MG63 (cell line): ENCODE measurements around the gene HOTAIR. TPM values are rescaled to one million over a fixed set of nuclear protein-coding genes. Genes with fewer than 3 reads are reported as not detected.
A peak's percentile ranks its signal among the peaks of the same experiment; 100 is the strongest.

Experiments used
- DNase-seq: peaks from one replicate; pipeline ENCODE4 v3.0.0-alpha.2; 2020
- H3K27me3 ChIP-seq: fragments of 250-450 bp; sonication (Bioruptor Pico); 2 replicates; pipeline ENCODE4 v1.5.1; 2020; ENCODE audit warnings: mild to moderate bottlenecking, moderate library complexity
- H3K36me3 ChIP-seq: fragments of 250-450 bp; sonication (Bioruptor Pico); 2 replicates; pipeline ENCODE4 v1.5.1; 2020; ENCODE audit warnings: mild to moderate bottlenecking, moderate library complexity
- H3K4me3 ChIP-seq: fragments of 250-450 bp; sonication (Bioruptor Pico); 2 replicates; pipeline ENCODE4 v1.5.1; 2020; ENCODE audit warnings: mild to moderate bottlenecking, moderate library complexity
- H3K9me3 ChIP-seq: fragments of 250-450 bp; sonication (Bioruptor Pico); 2 replicates; pipeline ENCODE4 v1.5.1; 2020; ENCODE audit warnings: mild to moderate bottlenecking, moderate library complexity
- total RNA-seq: library from RNA; depleted of rRNA; stranded (reverse); fragments of >200 nt; shearing (Covaris generic); gene quantifications from 2 replicates; pipeline ENCODE4 v1.2.3, GENCODE V29; 2014; ENCODE audit warnings: low replicate concordance

The HOTAIR gene
- total RNA-seq, 1 experiment from 2014 or later = 4.2 TPM

DNA sequence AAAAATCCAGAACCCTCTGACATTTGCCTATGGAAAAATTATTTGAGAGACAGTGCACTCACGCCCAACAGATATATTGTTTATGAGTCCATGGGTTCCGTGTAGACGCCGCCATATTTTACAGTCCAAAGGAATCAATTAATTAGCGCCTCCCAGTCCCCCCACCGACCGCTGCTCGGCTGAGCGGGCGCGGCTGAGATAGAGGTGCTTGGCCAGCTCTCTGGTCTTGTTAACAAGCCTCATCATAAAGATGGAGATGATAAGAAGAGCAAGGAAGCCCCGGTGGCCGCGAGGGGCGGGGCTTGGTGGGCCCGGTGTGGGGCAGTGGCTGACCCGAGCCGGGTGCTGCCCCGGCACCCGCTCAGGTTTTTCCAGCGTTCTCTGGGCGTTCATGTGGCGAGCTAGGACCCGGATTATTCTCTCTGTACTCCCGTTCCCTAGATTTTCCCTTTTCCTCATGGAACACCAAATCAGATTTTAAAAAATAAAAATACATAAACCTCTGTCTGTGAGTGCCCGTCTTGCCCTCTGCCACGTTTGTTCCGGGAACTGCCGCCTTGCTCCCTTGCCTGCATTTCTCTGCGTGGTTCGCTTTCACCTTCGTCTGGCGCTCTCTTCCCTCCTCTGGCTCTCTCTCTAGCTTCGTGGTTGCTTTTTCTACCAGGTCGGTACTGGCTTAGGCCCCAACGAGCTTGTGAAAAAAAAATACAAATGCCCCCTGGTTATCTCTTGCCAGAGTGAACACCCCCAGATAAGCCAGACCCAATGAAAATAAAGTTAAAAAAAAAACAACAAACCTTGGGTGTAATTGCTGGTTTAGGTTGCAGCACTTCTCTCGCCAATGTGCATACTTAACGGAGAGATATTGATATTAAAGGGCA is 11.1 kb downstream of the HOTAIR start:
- Histone ChIP-seq H3K4me3 (no peak overlapping the region), H3K9me3 (no peaks in the 10 kb centered on the region), H3K27me3 (no peaks in the 10 kb centered on the region), H3K36me3 (no peaks in the 10 kb centered on the region)
- DNase-seq = no peak

DNA sequence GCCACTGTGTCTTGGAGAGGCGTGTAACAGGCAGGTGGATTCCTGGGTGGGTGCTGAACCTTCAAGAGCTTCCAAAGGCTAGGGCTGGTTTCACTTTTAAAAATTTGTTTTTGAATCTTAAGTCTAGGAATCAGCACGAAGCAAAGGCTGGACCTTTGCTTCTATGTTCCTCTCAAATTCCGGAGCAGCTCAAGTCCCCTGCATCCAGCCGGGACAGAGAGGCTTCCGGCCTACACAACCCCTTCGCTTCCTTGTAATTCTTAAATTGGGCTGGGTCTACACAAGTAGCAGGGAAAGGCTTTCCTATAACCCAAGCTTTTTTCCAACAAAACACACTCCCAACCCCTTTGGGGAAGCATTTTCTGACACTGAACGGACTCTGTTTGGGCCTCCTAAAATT is 11.7 kb downstream of the HOTAIR start:
- H3K36me3 ChIP-seq = no peaks in the 10 kb centered on the region
- H3K9me3 ChIP-seq = no peaks in the 10 kb centered on the region
- DNase-seq = no peak
- H3K4me3 ChIP-seq = no peak overlapping the region
- no peaks in the 10 kb centered on the region for H3K27me3 ChIP-seq

DNA sequence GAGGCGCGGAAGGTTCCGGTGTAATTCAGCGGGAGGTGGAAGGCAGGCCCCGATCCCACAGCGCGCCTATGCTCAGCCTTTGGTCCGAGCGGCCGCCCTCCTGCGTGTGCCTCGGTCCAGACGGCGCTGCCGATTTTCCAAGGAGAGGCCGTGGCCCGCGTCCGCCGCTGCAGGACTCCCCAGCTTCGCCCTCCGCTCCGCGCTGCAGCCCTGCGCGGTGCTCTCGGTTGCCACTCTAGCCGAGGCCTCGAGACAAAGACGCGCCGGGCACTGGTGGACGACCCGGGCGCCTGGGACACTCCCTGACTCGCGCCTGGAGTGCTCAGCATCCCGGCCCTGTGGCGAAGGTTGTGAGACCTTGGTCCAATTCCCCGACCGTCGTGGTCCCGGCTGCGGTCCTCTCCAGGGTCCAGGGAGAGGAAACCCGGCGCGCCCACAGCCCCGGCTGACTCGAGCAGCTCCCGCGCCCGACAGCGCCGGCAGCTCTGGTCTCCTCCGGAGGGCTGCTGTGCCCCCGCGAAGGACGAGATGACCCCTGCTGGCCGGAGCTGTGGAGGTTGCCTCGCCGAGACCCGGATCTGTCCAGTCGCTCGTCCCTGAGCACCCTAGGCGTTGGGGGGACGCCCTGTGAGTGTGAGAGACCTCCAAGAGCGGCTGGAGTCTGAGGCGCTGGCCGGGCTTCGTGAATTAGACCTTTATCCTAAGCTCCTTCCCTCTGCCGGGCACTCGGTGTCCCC is 13.6 kb downstream of the HOTAIR start:
- no peaks in the 10 kb centered on the region for H3K9me3 ChIP-seq
- H3K27me3 ChIP-seq = no peaks in the 10 kb centered on the region
- DNase-seq = no peak
- H3K4me3 ChIP-seq = no peak overlapping the region
- no peaks in the 10 kb centered on the region for H3K36me3 ChIP-seq

DNA sequence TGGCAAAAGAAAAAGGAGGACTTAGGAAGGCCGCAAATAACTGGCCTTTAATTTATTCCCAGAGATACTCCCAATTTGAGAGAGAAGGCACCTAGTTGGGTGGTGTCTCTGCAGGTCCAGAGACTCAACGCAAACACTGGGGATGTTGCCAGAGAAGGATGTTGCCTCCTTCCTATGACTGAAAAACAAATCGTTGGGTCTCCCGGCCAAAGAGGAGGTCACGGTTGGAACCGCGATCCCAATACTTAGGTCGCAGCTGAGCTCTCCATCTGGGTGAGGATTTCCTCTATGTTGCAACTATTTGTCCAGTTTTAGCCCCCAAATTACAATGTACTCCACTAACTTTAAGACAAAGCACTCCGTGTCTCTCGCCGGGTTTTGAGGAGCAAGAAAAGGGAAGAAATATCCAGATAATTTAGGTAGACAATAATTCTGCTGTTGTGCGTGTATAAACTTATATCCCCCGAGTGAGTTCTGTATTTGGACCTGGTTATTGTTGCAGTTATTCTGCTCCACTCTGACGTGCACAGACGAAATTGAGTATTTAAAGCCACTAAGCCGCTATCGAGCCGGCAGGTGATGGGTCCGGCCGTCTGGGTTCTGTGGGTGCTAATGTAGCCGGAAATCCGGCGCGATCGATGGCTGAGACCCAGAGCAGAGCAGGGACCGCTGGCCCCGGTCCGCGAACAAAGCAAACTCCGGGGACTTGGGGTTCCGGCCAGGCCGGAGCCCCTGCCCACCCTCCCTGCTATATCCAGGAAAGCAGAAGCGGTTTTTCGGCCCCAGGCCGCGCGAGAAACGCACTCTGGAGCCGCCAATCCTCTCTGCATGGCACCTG is 14.3 kb downstream of the HOTAIR start:
- Histone ChIP-seq H3K36me3 (no peaks in the 10 kb centered on the region), H3K9me3 (no peaks in the 10 kb centered on the region), H3K4me3 (no peak overlapping the region), H3K27me3 (no peaks in the 10 kb centered on the region)
- no peak for DNase-seq

DNA sequence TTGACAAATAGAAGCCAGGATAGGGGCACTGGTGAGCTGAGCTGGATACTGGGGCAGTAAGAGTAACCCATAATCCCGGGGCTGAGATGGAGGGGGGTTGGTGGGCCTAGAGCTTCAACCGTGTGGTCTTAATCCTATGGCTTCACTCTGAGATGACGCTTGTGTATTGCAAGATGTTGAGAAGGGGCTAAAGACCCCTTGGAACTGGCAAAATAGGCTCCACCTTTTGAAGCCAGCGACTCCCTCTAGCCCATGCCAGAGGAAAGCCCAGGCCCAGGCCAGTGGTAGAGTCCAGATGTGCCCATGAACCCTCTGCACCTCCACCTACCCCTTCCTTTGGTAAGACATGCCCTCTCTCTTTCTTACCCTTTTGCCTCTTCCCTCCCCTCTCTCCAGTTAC is 15.4 kb downstream of the HOTAIR start:
- no peak for DNase-seq
- no peak overlapping the region for H3K4me3 ChIP-seq
- H3K27me3 ChIP-seq = no peaks in the 10 kb centered on the region
- H3K9me3 ChIP-seq = no peaks in the 10 kb centered on the region
- no peaks in the 10 kb centered on the region for H3K36me3 ChIP-seq

DNA sequence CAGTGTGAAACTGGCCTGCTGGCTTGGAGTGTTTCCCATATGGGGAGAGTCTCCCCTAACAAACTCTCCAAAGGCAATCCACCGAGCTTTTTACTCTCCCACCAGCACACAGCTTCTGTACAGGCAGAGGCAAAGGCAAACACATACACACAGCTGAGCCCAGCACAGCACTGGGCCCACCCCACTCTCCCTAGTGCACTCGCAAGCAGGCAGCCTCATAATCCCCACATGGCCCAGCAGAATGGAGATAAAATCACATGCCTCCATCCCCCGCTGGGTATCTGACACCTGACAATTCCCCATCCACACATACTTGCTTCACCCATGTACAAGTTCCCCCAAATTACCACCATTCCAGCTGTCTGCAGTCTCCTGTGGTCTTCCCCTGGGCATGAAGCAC is 16.6 kb downstream of the HOTAIR start:
- H3K36me3 ChIP-seq = no peaks in the 10 kb centered on the region
- H3K27me3 ChIP-seq = no peaks in the 10 kb centered on the region
- H3K9me3 ChIP-seq = no peaks in the 10 kb centered on the region
- DNase-seq = no peak
- no peak overlapping the region for H3K4me3 ChIP-seq

DNA sequence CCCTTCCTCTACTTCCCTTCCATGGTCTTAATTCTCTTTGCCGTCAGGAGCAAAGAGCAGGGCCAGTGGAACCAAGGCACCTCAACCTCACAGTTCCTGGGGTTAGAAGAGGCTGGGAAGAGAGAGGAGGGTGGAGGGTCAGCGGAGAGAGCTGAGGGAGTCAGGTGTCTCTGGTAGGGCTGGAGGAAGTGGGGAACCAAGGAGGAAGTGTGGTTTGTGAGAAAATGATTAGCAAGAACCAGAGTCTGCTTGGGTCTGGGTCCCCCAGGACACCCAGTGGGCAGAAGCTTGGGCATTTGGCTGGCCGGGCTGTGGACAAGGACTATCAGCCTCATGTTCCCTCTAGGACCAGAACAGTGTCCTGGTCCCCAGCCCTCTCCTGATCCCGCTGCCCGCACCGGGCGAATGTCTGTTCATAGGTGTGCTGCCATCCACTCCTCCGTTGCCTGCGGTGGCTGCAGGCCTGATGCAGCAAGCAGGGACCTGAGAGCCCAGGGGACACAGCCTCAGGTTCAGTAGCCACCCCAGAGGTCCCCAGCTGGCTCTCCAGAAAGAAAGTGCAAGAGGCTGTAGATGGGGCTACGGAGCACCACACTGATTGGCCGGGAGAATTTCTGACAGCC is 17.7 kb downstream of the HOTAIR start:
- no peaks in the 10 kb centered on the region for H3K27me3 ChIP-seq
- H3K36me3 ChIP-seq = no peaks in the 10 kb centered on the region
- no peak for DNase-seq
- H3K9me3 ChIP-seq = no peaks in the 10 kb centered on the region
- no peak overlapping the region for H3K4me3 ChIP-seq

DNA sequence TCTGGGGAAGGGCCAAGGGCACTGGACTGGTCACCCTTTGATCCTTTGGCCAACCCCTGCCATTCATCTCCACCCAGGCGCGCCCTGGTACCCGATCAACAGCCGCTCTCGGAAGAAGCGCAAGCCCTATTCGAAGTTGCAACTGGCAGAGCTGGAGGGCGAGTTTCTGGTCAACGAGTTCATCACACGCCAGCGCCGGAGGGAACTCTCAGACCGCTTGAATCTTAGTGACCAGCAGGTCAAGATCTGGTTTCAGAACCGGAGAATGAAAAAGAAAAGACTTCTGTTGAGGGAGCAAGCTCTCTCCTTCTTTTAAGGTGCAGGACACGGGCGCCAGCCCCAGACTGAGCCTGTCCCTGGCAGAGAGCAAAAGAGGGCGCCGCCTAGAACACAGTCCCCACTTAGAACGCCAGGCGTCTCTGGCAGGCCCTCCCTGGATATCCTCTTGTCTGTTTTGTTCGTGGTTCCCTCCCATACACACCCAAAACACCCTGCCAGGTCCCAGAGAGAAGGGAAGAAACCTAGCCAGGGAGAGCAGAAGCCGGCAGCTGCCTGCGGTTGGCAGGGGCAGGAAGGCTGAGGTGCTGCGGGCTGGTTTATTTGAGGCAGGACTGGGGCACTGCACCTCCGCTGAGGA is 18.4 kb downstream of the HOTAIR start:
- H3K9me3 ChIP-seq = no peaks in the 10 kb centered on the region
- H3K36me3 ChIP-seq = no peaks in the 10 kb centered on the region
- no peaks in the 10 kb centered on the region for H3K27me3 ChIP-seq
- DNase-seq = peak; percentile 24
- no peak overlapping the region for H3K4me3 ChIP-seq

DNA sequence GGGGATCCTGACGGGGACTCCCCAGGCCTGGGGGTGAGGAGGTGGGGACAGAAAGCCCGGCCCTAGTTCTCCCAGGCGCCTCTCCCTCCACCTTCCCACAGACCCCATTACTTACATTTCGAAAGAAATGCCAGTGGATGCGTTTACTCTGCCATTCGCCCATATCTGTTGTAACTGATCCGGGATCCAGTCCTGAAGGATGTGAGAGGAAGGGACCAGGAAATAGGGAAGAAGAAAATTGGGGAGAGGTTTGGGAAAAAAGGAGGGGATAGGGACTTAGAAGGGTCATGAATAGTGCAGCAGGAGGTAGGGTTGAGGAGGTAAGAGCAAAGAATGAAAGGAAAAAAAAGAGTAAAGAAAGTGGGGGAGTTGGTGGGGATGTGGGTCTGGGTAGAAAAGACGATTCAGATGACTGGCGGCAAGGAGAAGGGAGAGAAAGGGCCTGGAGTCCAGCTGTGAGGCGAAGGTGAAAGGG is 18.9 kb downstream of the HOTAIR start:
- peak overlapping the region; percentile 57 for H3K4me3 ChIP-seq
- H3K36me3 ChIP-seq = no peaks in the 10 kb centered on the region
- no peak for DNase-seq
- no peaks in the 10 kb centered on the region for H3K9me3 ChIP-seq
- H3K27me3 ChIP-seq = no peaks in the 10 kb centered on the region

DNA sequence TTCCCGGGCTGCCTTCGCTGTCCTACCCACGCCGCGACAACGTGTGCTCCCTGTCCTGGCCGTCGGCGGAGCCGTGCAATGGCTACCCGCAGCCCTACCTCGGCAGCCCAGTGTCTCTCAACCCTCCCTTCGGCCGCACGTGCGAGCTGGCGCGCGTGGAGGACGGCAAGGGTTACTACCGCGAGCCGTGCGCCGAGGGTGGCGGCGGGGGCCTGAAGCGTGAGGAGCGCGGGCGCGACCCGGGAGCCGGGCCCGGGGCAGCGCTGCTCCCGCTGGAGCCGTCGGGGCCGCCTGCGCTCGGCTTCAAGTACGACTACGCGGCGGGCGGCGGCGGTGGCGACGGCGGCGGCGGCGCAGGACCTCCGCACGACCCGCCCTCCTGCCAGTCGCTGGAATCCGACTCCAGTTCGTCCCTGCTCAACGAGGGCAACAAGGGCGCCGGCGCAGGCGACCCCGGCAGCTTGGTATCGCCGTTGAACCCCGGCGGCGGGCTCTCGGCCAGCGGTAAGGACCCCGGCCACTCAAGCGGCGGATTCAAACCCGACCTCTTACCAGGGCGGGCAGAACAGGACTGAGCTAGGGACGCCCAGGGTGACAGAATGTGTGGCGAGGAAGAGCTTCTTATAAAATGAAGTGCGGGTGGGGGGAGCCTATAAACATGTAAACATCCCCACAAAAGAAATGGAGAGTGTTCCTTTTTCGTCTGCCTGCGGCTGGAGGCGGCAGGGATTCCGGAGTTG is 19.5 kb downstream of the HOTAIR start:
- no peaks in the 10 kb centered on the region for H3K36me3 ChIP-seq
- no peaks in the 10 kb centered on the region for H3K27me3 ChIP-seq
- peak overlapping the region; percentile 57 for H3K4me3 ChIP-seq
- peak; percentile 26 for DNase-seq
- H3K9me3 ChIP-seq = no peaks in the 10 kb centered on the region

DNA sequence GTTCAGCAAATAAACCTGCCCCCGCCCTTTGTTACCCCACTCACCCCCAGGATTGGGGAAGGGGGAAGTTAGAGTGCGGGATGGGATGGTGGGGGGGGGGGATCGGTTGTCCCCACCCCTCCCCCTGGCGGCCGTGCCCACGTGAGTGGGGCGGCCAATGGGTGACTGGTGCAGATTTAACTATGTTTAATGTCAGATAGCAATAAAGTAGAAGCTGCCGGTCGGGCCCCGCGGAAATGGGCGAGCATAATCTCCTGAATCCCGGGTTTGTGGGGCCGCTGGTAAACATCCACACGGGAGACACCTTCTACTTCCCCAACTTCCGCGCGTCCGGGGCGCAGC is 20.1 kb downstream of the HOTAIR start, which contains the start of gene HOXC12:
TSS of gene HOXC12 (plus strand) at position 210 of the 342 bp plus-strand sequence. CDS start at position 237, 27 bp downstream.
- Histone ChIP-seq H3K27me3 (no peaks in the 10 kb centered on the region), H3K36me3 (no peaks in the 10 kb centered on the region), H3K4me3 (peak within 1 kb of the TSS; percentile 57), H3K9me3 (no peaks in the 10 kb centered on the region)
- DNase-seq = peak; percentile 54

DNA sequence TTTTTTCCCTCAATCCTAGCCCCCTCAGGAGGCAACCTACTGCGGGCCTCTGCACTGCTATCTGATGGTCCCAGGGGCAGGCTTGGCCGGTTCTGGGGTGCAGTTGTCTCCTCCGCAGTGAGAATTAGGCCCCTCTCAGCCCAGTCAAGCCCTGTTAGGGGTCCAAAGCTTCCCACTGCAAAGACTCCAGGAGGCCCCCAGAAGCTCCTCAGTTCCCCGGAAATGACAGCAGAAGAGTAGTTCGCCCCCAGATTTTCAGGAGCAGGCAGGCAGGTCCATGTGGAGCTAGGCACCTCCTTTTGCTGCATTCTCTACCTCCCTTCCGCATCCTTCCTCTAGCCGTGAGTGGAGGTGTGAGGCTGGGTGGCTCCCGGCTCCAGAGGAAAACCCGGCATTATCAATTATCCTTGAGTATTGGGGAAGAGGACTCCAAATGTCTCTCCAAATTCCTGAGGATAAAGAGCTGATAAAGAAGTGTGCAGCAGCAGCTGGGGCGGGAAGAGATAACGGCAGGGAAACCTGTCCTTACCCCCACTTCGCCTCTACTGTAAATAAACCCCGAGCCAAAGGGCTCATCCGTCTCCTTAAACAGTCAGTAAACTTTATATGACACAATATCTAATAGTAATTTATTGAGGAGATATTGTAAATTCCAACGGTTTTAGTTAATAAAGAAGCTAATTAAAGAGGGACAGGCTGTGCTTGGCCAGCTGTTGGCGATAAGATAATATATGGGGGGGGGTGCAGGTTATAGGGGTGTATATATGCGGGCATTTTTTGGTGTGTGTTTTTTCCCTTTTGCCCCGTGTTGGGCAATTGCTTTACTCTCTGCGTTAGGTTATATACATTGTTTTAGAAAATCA is 20.7 kb downstream of the HOTAIR start:
- Histone ChIP-seq H3K36me3 (no peaks in the 10 kb centered on the region), H3K9me3 (no peaks in the 10 kb centered on the region), H3K27me3 (no peaks in the 10 kb centered on the region), H3K4me3 (peak overlapping the region; percentile 57)
- DNase-seq = no peak

DNA sequence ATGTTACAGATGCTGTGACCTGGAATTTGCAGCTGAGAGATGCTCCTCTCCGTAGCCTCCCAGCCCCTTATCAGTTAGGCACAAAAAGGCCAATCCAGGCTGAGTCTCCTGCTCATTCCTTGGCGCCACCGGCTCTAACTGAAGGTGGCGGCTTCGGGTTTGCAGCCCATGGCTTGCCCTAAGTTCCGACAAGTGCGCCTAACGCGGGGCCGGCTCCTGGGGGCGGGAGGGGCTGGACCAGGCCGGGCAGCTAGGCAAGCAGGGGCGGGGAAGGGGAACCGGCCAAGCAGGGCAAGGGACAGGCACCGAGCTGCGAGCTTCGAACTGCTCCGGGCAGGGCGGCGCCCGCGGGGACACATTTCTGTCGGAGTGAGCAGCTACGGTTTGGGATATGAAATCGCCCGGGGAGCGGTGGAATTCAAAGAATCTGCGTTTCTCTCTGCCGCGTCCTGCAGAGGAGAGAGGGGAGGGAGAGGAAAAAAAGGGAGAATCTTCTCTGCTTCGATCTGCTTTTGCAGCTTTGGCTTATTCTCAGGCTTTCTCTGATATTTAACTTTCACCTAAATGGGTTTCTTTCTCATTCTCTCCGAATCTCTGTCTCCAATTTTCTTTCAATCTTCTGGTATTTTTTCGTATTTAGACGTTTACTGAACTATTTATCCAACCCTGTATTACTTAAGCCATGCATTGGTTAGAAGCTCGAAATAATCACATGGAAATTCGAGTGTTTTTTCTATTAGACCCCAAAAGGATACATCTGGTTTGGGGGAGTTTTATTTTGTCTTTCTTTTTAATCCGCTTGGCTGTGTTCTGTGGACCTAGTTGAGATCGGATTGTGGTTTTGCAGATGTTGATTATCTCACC is 21.7 kb downstream of the HOTAIR start:
- no peaks in the 10 kb centered on the region for H3K9me3 ChIP-seq
- H3K4me3 ChIP-seq = no peak overlapping the region
- H3K36me3 ChIP-seq = no peaks in the 10 kb centered on the region
- no peak for DNase-seq
- no peaks in the 10 kb centered on the region for H3K27me3 ChIP-seq

DNA sequence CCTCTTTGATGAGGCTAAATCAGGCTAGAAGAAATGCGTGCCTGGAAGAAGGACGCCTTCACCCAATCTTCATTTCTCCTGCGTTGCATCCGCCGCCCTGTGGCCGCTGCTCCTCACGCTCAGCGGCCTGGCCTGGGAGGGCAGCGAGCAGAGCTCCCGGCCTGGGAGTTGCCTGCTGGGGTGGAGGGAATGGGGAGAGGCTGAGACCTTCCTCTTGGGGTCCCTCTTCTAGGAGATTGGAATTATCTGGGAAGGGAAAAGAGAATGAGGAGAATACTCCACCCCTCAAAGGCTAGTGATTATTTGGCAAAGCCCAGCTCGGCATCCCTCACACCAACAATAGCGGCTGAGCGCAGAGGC is 22.4 kb downstream of the HOTAIR start:
- Histone ChIP-seq H3K27me3 (no peaks in the 10 kb centered on the region), H3K4me3 (no peak overlapping the region), H3K36me3 (no peaks in the 10 kb centered on the region), H3K9me3 (no peaks in the 10 kb centered on the region)
- no peak for DNase-seq
